ENCODE data around the gene SPR.

Gene SPR

DNA sequence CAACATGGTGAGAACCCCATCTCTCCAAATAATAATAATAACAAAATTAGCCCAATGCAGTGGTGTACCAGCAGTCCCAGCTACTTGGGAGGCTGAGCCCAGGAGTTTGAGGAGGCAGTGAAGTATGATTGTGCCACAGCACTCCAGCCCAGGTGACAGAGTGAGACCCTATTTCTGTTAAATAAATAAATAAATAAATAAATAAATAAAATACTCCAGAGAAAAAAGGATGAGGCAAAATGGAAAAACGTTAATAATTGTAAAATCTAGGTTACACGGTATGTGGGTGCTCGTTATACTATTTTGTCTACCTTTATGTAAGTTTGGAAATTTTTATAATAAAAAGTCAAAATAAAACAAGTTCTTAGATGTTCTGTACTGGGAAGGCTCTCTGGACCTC, 21.5 kb downstream of the SPR start:
- H3K14ac ChIP-seq (ENCODE audit: low read length in 2 of 2): no peak overlapping the region
- WGBS: no CpG with 5 or more reads among the region's 3 CpGs
- H3K4me1 ChIP-seq (ENCODE audit: control insufficient read depth, insufficient read depth, low read depth, low read length): peaks cover 5% of the 10 kb centered on the region

GRCh38 chr2:72911256-72911655, 24.0 kb downstream of the SPR start:
- H3K4me3 ChIP-seq (ENCODE audit: insufficient read depth in 1 of 2, low read depth in 1 of 2, low read length in 2 of 2): no peak overlapping the region
- no peak overlapping the region for H4K91ac ChIP-seq (ENCODE audit: low read length)
- H4K8ac ChIP-seq (ENCODE audit: low read length): no peak overlapping the region
- H3K4me2 ChIP-seq (ENCODE audit: low read length, poor library complexity, severe bottlenecking): no peak overlapping the region
- H2AFZ ChIP-seq (ENCODE audit: low read depth, low read length): no peak overlapping the region
- no peak overlapping the region for H3K23ac ChIP-seq (ENCODE audit: low read length in 2 of 2)
- H3K9ac ChIP-seq (ENCODE audit: low read length): no peak overlapping the region
- H3K27me3 ChIP-seq (ENCODE audit: control insufficient read depth in 1 of 2, insufficient read depth in 1 of 2, low read length in 2 of 2): peaks cover 62 to 92% of the 10 kb centered on the region in 2 experiments
- H3K4ac ChIP-seq (ENCODE audit: low read depth in 1 of 2, low read length in 2 of 2): no peak overlapping the region
- WGBS: no CpG with 5 or more reads among the region's 1 CpG
- no peaks in the 10 kb centered on the region for H3K36me3 ChIP-seq (ENCODE audit: control insufficient read depth in 1 of 2, insufficient read depth in 2 of 2, low read depth in 1 of 2, low read length in 2 of 2)
- no peak overlapping the region for H3K18ac ChIP-seq (ENCODE audit: low read depth in 1 of 2, low read length in 2 of 2)
- H3K9me3 ChIP-seq (ENCODE audit: control insufficient read depth, low read length): peaks cover 3% of the 10 kb centered on the region
- no peak overlapping the region for H3K27ac ChIP-seq (ENCODE audit: low read length, poor library complexity, severe bottlenecking)
- no peak overlapping the region for H2BK5ac ChIP-seq (ENCODE audit: low read depth, low read length, poor library complexity, severe bottlenecking)
- no peak overlapping the region for H2BK12ac ChIP-seq (ENCODE audit: low read length in 2 of 2)
- H2BK15ac ChIP-seq (ENCODE audit: low read depth, poor library complexity, severe bottlenecking): no peak overlapping the region
- no peak overlapping the region for H3K14ac ChIP-seq (ENCODE audit: low read length in 2 of 2)
- no peak for DNase-seq
- H2BK120ac ChIP-seq (ENCODE audit: low read depth, low read length): no peak overlapping the region
- H3K4me1 ChIP-seq (ENCODE audit: control insufficient read depth, insufficient read depth, low read depth, low read length): peaks cover 15% of the 10 kb centered on the region
- H3K79me1 ChIP-seq (replicated peaks; ENCODE audit: low read length, poor library complexity, severe bottlenecking): no peaks in the 10 kb centered on the region
- H2AK5ac ChIP-seq (ENCODE audit: low read length, severe bottlenecking): no peak overlapping the region

More for the DNA sequence above, 21.5 kb downstream of the SPR start:
- no peak overlapping the region for H2AK5ac ChIP-seq (ENCODE audit: low read length, severe bottlenecking)
- no peak overlapping the region for H2BK15ac ChIP-seq (ENCODE audit: low read depth, poor library complexity, severe bottlenecking)
- H3K9me3 ChIP-seq (ENCODE audit: control insufficient read depth, low read length): peaks cover 7% of the 10 kb centered on the region
- no peak overlapping the region for H3K23ac ChIP-seq (ENCODE audit: low read length in 2 of 2)
- no peak for DNase-seq
- H2BK120ac ChIP-seq (ENCODE audit: low read depth, low read length): no peak overlapping the region
- peaks cover 42 to 89% of the 10 kb centered on the region in 2 experiments for H3K27me3 ChIP-seq (ENCODE audit: control insufficient read depth in 1 of 2, insufficient read depth in 1 of 2, low read length in 2 of 2)
- H3K4ac ChIP-seq (ENCODE audit: low read depth in 1 of 2, low read length in 2 of 2): no peak overlapping the region
- no peaks in the 10 kb centered on the region for H3K36me3 ChIP-seq (ENCODE audit: control insufficient read depth in 1 of 2, insufficient read depth in 2 of 2, low read depth in 1 of 2, low read length in 2 of 2)
- no peak overlapping the region for H4K8ac ChIP-seq (ENCODE audit: low read length)
- no peak overlapping the region for H2AFZ ChIP-seq (ENCODE audit: low read depth, low read length)
- H2BK12ac ChIP-seq (ENCODE audit: low read length in 2 of 2): no peak overlapping the region
- H3K18ac ChIP-seq (ENCODE audit: low read depth in 1 of 2, low read length in 2 of 2): no peak overlapping the region
- no peak overlapping the region for H3K27ac ChIP-seq (ENCODE audit: low read length, poor library complexity, severe bottlenecking)
- H3K4me3 ChIP-seq (ENCODE audit: insufficient read depth in 1 of 2, low read depth in 1 of 2, low read length in 2 of 2): no peak overlapping the region
- H2BK5ac ChIP-seq (ENCODE audit: low read depth, low read length, poor library complexity, severe bottlenecking): no peak overlapping the region
- no peaks in the 10 kb centered on the region for H3K79me1 ChIP-seq (replicated peaks; ENCODE audit: low read length, poor library complexity, severe bottlenecking)
- H4K91ac ChIP-seq (ENCODE audit: low read length): no peak overlapping the region
- H3K4me2 ChIP-seq (ENCODE audit: low read length, poor library complexity, severe bottlenecking): no peak overlapping the region
- no peak overlapping the region for H3K9ac ChIP-seq (ENCODE audit: low read length)

DNA sequence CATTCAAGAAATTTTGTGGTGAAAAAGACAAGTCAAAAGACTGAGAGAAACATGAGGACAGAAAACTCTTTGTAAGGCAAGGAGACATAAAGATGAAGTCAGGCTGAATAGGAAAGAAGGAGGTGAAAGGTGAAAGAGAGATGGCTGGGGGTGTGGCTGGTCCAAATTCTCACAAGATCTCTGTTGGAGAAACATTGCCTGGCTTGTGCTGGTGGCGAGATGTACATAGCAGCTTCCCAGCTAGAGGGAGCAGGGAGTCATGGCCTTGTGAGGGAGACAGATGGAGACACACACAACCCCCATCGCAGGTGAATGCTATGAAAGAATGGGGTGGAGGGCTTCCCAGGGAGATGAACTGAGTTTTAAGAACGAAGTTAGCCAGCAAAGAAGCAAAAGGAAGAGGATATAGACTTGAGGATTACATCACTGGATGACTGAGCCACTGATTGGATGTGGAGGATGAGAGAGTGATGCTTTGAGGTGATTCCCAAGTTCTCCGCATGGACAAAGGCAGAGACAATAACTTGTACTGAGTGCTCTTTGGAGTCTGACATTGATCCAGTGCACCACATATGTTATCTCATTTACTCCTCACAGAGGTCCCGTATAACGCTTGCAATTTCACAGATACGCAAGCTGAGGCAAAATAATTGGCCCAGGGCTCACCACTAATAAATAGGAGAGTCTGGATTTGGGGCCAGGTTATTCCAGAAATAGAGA, 26.4 kb downstream of the SPR start:
- no peak overlapping the region for H2AFZ ChIP-seq (ENCODE audit: low read depth, low read length)
- no peak overlapping the region for H4K8ac ChIP-seq (ENCODE audit: low read length)
- H3K18ac ChIP-seq (ENCODE audit: low read depth in 1 of 2, low read length in 2 of 2): no peak overlapping the region
- no peak overlapping the region for H3K14ac ChIP-seq (ENCODE audit: low read length in 2 of 2)
- H3K4me2 ChIP-seq (ENCODE audit: low read length, poor library complexity, severe bottlenecking): no peak overlapping the region
- no peaks in the 10 kb centered on the region for H3K79me1 ChIP-seq (replicated peaks; ENCODE audit: low read length, poor library complexity, severe bottlenecking)
- no peak overlapping the region for H2BK15ac ChIP-seq (ENCODE audit: low read depth, poor library complexity, severe bottlenecking)
- H3K9ac ChIP-seq (ENCODE audit: low read length): no peak overlapping the region
- H3K9me3 ChIP-seq (ENCODE audit: control insufficient read depth, low read length): no peaks in the 10 kb centered on the region
- H2BK5ac ChIP-seq (ENCODE audit: low read depth, low read length, poor library complexity, severe bottlenecking): no peak overlapping the region
- H2BK120ac ChIP-seq (ENCODE audit: low read depth, low read length): no peak overlapping the region
- no peaks in the 10 kb centered on the region for H3K36me3 ChIP-seq (ENCODE audit: control insufficient read depth in 1 of 2, insufficient read depth in 2 of 2, low read depth in 1 of 2, low read length in 2 of 2)
- H3K27ac ChIP-seq (ENCODE audit: low read length, poor library complexity, severe bottlenecking): no peak overlapping the region
- H3K23ac ChIP-seq (ENCODE audit: low read length in 2 of 2): no peak overlapping the region
- 41% methylated on average over 7 of the region's 7 CpGs for WGBS
- H3K4ac ChIP-seq (ENCODE audit: low read depth in 1 of 2, low read length in 2 of 2): no peak overlapping the region
- no peak overlapping the region for H4K91ac ChIP-seq (ENCODE audit: low read length)
- DNase-seq: no peak
- peaks cover 68 to 92% of the 10 kb centered on the region in 2 experiments for H3K27me3 ChIP-seq (ENCODE audit: control insufficient read depth in 1 of 2, insufficient read depth in 1 of 2, low read length in 2 of 2)
- H3K4me1 ChIP-seq (ENCODE audit: control insufficient read depth, insufficient read depth, low read depth, low read length): peaks cover 38% of the 10 kb centered on the region
- no peak overlapping the region for H2BK12ac ChIP-seq (ENCODE audit: low read length in 2 of 2)
- no peak overlapping the region for H2AK5ac ChIP-seq (ENCODE audit: low read length, severe bottlenecking)
- H3K4me3 ChIP-seq (ENCODE audit: insufficient read depth in 1 of 2, low read depth in 1 of 2, low read length in 2 of 2): no peak overlapping the region

GRCh38 chr2:72914206-72914559, 27.0 kb downstream of the SPR start:
- no peak overlapping the region for H2BK120ac ChIP-seq (ENCODE audit: low read depth, low read length)
- no peak overlapping the region for H2BK12ac ChIP-seq (ENCODE audit: low read length in 2 of 2)
- no peak overlapping the region for H2BK5ac ChIP-seq (ENCODE audit: low read depth, low read length, poor library complexity, severe bottlenecking)
- no peak for DNase-seq
- no peak overlapping the region for H4K8ac ChIP-seq (ENCODE audit: low read length)
- no peak overlapping the region for H3K9ac ChIP-seq (ENCODE audit: low read length)
- H3K36me3 ChIP-seq (ENCODE audit: control insufficient read depth in 1 of 2, insufficient read depth in 2 of 2, low read depth in 1 of 2, low read length in 2 of 2): no peaks in the 10 kb centered on the region
- H3K79me1 ChIP-seq (replicated peaks; ENCODE audit: low read length, poor library complexity, severe bottlenecking): no peaks in the 10 kb centered on the region
- 14% methylated on average over 7 of the region's 7 CpGs for WGBS
- no peak overlapping the region for H3K4me2 ChIP-seq (ENCODE audit: low read length, poor library complexity, severe bottlenecking)
- H3K4me3 ChIP-seq (ENCODE audit: insufficient read depth in 1 of 2, low read depth in 1 of 2, low read length in 2 of 2): no peak overlapping the region
- no peak overlapping the region for H2BK15ac ChIP-seq (ENCODE audit: low read depth, poor library complexity, severe bottlenecking)
- peaks cover 42% of the 10 kb centered on the region for H3K4me1 ChIP-seq (ENCODE audit: control insufficient read depth, insufficient read depth, low read depth, low read length)
- H3K14ac ChIP-seq (ENCODE audit: low read length in 2 of 2): no peak overlapping the region
- H3K27me3 ChIP-seq (ENCODE audit: control insufficient read depth in 1 of 2, insufficient read depth in 1 of 2, low read length in 2 of 2): peaks cover 71 to 94% of the 10 kb centered on the region in 2 experiments
- no peak overlapping the region for H3K18ac ChIP-seq (ENCODE audit: low read depth in 1 of 2, low read length in 2 of 2)
- H3K27ac ChIP-seq (ENCODE audit: low read length, poor library complexity, severe bottlenecking): no peak overlapping the region
- no peaks in the 10 kb centered on the region for H3K9me3 ChIP-seq (ENCODE audit: control insufficient read depth, low read length)
- H3K4ac ChIP-seq (ENCODE audit: low read depth in 1 of 2, low read length in 2 of 2): no peak overlapping the region
- no peak overlapping the region for H4K91ac ChIP-seq (ENCODE audit: low read length)
- no peak overlapping the region for H2AK5ac ChIP-seq (ENCODE audit: low read length, severe bottlenecking)
- no peak overlapping the region for H2AFZ ChIP-seq (ENCODE audit: low read depth, low read length)
- H3K23ac ChIP-seq (ENCODE audit: low read length in 2 of 2): no peak overlapping the region
